ENCODE data around the gene AUTS2. TPM values are rescaled to one million over a fixed set of nuclear protein-coding genes. Genes with fewer than 3 reads are reported as not detected.

The AUTS2 gene
- total and polyA plus RNA-seq, 10 of the 15 experiments (the other 5 are each of a cell fraction or from before 2014, with no cell fraction given): 6.4 to 55.6 (median 21.6) TPM

GRCh38 chr7:70189776-70190175, 591.5 kb downstream of the AUTS2 start:
- ChIA-PET CTCF (interaction anchor here (0.9 to 1.4 kb wide), 2 partner anchors 21 to 22 kb away, joined by 3 to 4 read pairs; no protein-coding TSS in a partner anchor), POLR2A (no interaction called here), RAD21 (ENCODE audit: unreplicated experiment) (interaction anchor here (0.8 kb wide), 1 partner anchor 29 kb away, joined by 4 read pairs; no protein-coding TSS in a partner anchor), SMC1A (ENCODE audit: uncharacterized antibody, unreplicated experiment) (interaction anchor here (0.8 kb wide), 2 partner anchors 9 to 10 kb away, joined by 3 read pairs; no protein-coding TSS in a partner anchor)
- no peak for ATAC-seq
- Histone ChIP-seq H3K27me3 (replicated peaks in 1 of 2; ENCODE audit: control insufficient read depth in 2 of 2, insufficient read depth in 2 of 2, low read length in 1 of 2) (no peaks in the 10 kb centered on the region), H3K4me1 (ENCODE audit: control insufficient read depth, insufficient read depth, low read length) (no peaks in the 10 kb centered on the region), H4K20me1 (ENCODE audit: control insufficient read depth, insufficient read depth) (no peaks in the 10 kb centered on the region), H3K79me2 (ENCODE audit: control insufficient read depth, insufficient read depth, low read length) (no peaks in the 10 kb centered on the region), H3K4me2 (ENCODE audit: control insufficient read depth, insufficient read depth) (no peak overlapping the region), H2AFZ (ENCODE audit: control insufficient read depth, low read depth, low read length) (no peak overlapping the region), H3K27ac (ENCODE audit: control insufficient read depth, insufficient read depth) (no peak overlapping the region), H3K9me3 (replicated peaks; ENCODE audit: control insufficient read depth, insufficient read depth, low read length) (no peaks in the 10 kb centered on the region; the same call in 2 of the 3 replicates), H3K4me3 (no peak overlapping the region), H3K9ac (ENCODE audit: control insufficient read depth, insufficient read depth, low read length) (no peak overlapping the region), H3K36me3 (ENCODE audit: control insufficient read depth in 2 of 2, insufficient read depth in 2 of 2, low read length in 1 of 2) (no peaks in the 10 kb centered on the region)
- DNase-seq (ENCODE audit: low read depth, low spot score): no peak
- TF ChIP-seq IKZF2 (IDR thresholded peaks at IDR 0.05) (no peak), KAT2A (conservative IDR thresholded peaks at IDR 0.05; ENCODE audit: control insufficient read depth, low read depth, low read length) (no peak), POLR2AphosphoS2 (IDR thresholded peaks at IDR 0.05; ENCODE audit: low read depth, low read length) (no peak), IRF3 (IDR thresholded peaks at IDR 0.05) (no peak), HDGF (IDR thresholded peaks at IDR 0.05) (no peak), CEBPB (IDR thresholded peaks at IDR 0.05; ENCODE audit: borderline replicate concordance in 1 of 2, low read depth in 2 of 2, low read length in 2 of 2) (no peak), ASH2L (IDR thresholded peaks at IDR 0.05; ENCODE audit: borderline replicate concordance, low read depth) (no peak), NR2C1 (IDR thresholded peaks at IDR 0.05) (no peak), RFX5 (IDR thresholded peaks at IDR 0.05; ENCODE audit: low read depth, low read length) (no peak), CHD2 (IDR thresholded peaks at IDR 0.05; ENCODE audit: borderline replicate concordance, low read depth, low read length) (no peak), ZNF207 (IDR thresholded peaks at IDR 0.05; ENCODE audit: borderline replicate concordance) (no peak), HSF1 (IDR thresholded peaks at IDR 0.05; ENCODE audit: low read depth, low read length) (no peak), BMI1 (IDR thresholded peaks at IDR 0.05; ENCODE audit: borderline replicate concordance) (no peak), IRF4 (IDR thresholded peaks at IDR 0.05; ENCODE audit: low read depth, low read length) (no peak), RAD21 (IDR thresholded peaks at IDR 0.05; ENCODE audit: insufficient read depth, low read depth, low read length) (no peak), CUX1 (IDR thresholded peaks at IDR 0.05; ENCODE audit: insufficient replicate concordance, low read depth, low read length) (no peak), WRNIP1 (IDR thresholded peaks at IDR 0.05; ENCODE audit: borderline replicate concordance, low read depth, low read length) (no peak), ZNF24 (IDR thresholded peaks at IDR 0.05) (no peak)
- WGBS (ENCODE audit: insufficient coverage, insufficient replicate concordance, low lambda C conversion rate, missing lambda C conversion rate): 58% methylated on average over 4 of the region's 4 CpGs
- BruUV-seq (replicated peaks): no TSS peak
- no peak for FAIRE-seq
- in situ Hi-C loops (cut with MboI): no loop called here
- intact Hi-C loops (cut with micrococcal nuclease; ENCODE audit: unreplicated experiment): no loop called here

All from GM12878 (cell line).